ENCODE measurements around the gene NACC1.

Gene NACC1

DNA sequence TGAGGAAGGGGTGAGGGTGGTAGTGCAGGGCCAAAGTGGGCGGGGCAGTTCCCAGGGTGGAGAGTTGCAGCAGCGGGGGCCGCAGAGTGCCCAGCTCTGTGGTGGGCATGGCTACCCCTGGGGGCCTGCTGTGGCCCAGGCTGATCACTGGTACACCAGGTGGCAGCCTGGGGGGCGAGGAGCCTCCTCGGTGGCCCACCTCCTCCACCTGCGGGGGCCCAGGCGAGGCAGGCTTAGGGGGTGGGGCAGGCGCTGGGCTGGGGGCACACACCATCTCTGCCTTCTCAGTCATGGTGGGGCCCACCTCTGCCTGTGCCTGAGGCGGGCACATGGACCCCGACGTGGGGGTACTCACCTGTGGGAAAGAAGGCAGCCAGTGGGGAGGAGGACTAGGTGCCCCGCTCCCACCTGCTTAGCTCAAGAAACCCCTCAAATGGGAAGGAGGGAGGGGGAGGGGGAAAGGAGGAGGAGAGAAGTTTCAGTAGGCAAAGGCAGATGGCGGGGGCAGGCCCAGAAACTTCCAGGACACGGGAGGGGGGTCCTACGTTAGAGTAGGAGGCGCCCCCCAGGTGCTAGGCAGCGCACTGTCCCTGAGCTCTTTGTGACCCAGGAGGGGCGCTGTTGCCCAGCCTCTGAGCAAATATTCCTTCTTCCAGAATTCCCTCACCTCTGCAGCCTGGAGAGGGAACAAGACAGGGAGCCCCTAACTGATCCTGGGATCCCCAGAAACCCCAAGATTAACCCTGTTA is 17.0 kb upstream of the NACC1 start:
- no peak for DNase-seq

- no peak for DNase-seq
These were observed 16.3 kb upstream of the NACC1 start for GRCh38 chr19:13101590-13102415.

- no peak for DNase-seq
These were observed 15.7 kb upstream of the NACC1 start for GRCh38 chr19:13102416-13102665.

- peak; percentile 89 for DNase-seq
These were observed 15.1 kb upstream of the NACC1 start, which contains the start of gene LYL1 for GRCh38 chr19:13102666-13103580. LYL1 (minus strand) TSS chr19:13102858; CDS start chr19:13101171, 1,687 bp downstream.

GRCh38 chr19:13103581-13104359 is 14.3 kb upstream of the NACC1 start:
- no peak for DNase-seq

GRCh38 chr19:13104360-13104847 is 13.7 kb upstream of the NACC1 start:
- no peak for DNase-seq

- no peak for DNase-seq
These were observed 13.0 kb upstream of the NACC1 start for GRCh38 chr19:13104848-13105711.

GRCh38 chr19:13109361-13110098 is 8.5 kb upstream of the NACC1 start:
- no peak for DNase-seq

GRCh38 chr19:13110099-13110610 is 7.9 kb upstream of the NACC1 start:
- DNase-seq: no peak

DNA sequence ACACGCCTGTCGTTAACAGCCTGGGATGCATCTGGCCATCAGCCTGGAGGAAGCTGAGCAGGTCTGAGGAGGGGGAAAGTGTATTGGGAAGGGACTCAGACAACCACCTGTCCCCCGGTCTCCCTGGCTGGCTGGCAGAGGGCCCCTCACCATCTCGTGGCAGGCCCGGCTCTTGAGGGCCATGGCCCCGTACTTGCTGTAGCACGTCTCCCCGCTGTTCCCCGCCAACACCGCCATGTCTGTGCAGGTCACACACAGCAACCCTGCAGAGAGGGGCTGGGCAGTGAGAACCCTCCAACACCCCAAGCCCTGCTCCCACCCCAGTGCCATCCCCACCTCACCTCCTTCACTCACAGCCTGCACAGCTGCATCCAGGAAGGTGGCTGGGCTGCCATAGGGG is 5.5 kb upstream of the NACC1 start:
- no peak for DNase-seq

GRCh38 chr19:13115936-13116281 is 2.2 kb upstream of the NACC1 start:
- DNase-seq: no peak

GRCh38 chr19:13116282-13117175 is 1.5 kb upstream of the NACC1 start, which contains the start of gene TRMT1:
TRMT1 (minus strand) TSS chr19:13116740; CDS start chr19:13116399, 341 bp downstream.
- DNase-seq: peak; percentile 91

DNA sequence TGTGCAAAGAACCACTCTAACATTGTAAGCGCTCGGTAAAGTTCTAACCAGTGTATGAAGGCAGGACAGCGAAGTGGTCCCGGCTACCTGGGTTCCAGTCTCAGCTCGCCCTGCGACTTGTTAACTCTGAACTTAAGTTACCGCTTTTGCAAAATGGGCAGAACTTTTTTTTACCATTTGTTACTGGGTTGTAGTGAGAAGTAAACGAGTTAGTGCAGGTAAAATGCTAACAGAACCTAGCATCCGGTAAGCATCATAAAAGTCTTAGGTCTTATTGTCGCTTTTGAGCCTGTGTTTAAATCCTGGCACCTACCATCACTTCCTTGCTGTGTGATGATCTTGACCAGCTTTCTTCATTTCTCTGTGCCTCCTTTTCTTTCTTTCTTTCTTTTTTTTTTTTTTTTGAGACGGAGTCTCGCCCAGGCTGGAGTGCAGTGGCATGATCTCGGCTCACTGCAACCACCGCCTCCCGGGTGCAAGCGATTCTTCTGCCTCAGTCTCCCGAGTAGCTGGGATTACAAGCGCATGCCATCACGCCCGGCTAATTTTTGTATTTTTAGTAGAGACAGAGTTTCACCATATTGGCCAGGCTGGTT is 790 bp upstream of the NACC1 start:
- no peak for DNase-seq

GRCh38 chr19:13118424-13119193 is 545 bp downstream of the NACC1 start:
- DNase-seq: peak; percentile 67

GRCh38 chr19:13119627-13120026 is 1.6 kb downstream of the NACC1 start:
- DNase-seq: no peak

DNA sequence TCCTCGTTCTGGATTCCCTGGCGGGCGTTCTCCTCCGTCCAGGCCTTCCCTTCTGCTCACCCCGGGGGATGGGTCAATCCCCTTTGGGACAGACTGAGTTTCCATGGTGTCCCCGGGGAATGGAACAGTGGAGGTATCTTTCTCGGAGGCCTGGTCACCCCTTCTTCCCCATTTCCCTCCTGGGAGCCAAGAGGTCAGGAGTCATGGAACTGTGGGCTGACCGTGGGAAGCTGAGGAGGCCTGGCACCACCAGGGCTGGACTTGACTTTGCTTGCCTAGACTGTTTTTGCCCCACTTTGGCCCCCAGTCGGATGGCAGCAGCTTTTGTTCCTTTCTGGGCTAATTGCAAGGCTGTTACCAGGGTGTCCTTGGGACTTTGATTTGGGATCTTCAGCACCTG is 2.0 kb downstream of the NACC1 start:
- no peak for DNase-seq

DNA sequence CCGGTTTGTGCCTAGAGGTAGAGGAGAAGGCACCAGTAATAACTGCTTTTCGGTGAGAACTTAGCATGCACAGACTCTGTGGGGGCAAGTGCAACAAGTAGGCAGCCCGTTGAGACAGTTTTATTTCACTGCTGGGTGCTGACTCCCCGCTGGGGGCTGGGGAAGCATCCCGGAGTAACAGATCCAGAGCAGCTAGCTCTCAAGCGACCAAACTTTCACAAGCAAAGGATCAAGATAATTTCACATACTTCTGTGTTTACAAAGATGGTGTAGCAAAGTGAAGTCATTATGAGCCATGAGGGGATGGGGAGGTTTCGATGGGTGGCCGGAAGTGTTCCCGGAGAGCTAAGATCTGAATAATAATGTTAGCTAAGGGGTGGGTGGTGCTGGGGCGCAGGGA is 2.8 kb downstream of the NACC1 start:
- DNase-seq: no peak

All from NCI-H226 (cell line).